LNCAP (cell line): Measurements from ENCODE around the gene EHD1.

Experiments used
- CTCF ChIP-seq: fragments of 450-650 bp; IDR thresholded peaks from 2 replicates; pipeline ENCODE4 v1.5.1; 2017; ENCODE audit warnings: mild to moderate bottlenecking

The EHD1 gene

GRCh38 chr11:64898541-64898940 is 20.1 kb upstream of the EHD1 start:
- TF ChIP-seq CTCF, result no peak

DNA sequence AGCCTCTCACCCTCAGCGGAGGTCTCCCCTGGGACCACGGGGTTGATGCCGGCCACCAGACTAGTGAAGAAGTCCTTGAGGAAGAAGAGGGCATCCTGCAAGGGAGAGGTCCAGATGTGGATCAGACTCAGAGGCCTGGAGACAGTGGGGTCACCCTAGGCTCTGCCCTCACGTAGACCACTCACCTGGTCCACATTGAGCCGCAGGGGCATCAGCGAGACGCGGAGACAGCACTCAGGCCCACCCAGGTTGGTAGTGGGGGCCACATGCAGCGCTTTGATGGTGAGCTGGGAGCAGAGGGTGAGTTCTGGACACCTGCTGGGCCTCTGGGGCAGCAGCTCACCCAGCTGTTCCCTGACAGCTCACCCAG is 19.6 kb upstream of the EHD1 start:
- TF ChIP-seq CTCF, result no peak

DNA sequence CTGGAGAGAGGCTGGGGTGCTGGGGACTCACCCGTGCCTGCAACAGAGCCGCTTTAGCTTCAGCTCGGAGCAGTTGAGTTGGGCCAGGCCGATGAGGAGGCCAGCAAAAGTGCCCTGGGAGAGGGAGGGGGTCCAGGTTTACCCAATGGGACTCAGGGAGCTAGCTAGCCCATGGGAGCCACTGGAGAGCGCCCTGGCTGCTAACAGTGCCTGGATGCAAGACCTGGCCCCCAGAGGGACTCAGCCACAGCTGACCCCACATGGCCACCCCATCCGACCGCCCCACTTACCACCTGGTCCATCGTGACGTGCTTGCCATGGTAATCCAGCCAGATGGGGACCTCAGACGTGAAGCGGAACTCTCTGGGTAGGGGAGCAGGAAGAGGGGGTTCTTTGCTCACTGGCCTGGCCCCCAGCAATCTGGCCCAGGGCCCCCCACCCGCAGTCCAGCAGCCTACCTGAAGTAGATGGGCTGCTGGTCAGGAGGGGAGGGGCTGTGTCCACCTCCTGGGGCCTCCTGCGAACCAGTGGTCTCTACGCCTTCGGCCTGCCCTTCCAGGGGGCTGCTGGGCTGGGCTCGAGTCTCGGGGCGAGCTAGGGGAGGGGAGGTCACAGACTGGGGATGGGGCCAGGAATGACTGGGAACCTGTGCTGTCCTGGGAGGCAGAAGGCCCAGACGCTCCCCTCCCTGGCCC is 19.1 kb upstream of the EHD1 start:
- TF ChIP-seq CTCF, result no peak

GRCh38 chr11:64896448-64897022 is 18.1 kb upstream of the EHD1 start:
- no peak for TF ChIP-seq CTCF

GRCh38 chr11:64894812-64895452 is 16.5 kb upstream of the EHD1 start:
- no peak for TF ChIP-seq CTCF

- TF ChIP-seq CTCF, result peak; percentile 93
These were observed 15.8 kb upstream of the EHD1 start for GRCh38 chr11:64894070-64894811.

DNA sequence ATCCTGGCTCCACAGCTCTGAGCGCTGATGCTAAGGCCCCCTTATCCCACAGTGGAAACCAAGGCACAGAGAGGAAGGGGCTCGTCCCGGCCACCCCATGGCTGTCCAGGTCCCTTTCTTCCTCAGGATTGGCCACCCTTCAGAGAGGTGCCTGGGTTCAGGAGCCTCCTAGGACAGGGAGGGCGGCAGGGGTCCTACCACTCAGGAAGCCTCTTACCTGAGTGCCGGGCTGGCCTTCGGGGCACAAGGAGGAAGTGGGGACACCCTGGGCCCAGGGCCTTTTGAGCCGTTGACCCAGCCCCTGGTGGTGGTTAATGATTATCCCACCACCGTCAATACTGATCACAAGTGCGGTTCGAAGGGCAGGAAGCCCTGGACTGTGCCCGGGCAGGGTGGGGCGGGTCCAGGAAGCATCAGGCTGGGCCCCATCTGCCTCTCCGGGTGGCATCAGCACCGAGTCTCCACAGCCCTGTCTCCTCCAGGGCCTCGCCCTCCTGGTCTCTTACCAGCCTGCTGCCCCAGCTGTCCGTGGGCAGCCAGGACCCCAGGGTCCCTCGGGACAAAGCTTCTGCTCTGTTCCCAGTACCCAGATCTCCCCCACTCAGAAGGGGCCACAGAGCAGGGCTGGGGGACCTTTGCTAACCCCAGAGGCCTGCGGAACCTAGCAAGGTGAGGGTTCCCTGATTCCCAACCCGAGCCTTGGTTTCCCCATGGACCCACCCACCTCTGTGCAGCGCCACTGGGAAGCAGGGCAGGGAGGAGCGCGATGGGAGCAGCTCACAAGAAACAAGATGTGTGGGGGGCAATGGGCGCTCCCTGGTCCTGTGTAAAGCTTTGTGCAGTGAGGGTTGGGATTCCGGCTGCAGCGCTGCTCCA is 15.0 kb upstream of the EHD1 start:
- no peak for TF ChIP-seq CTCF
